Neural progenitor cell (in vitro differentiated cells): ENCODE measurements around the gene PSD2. TPM values are rescaled to one million over a fixed set of nuclear protein-coding genes. Genes with fewer than 3 reads are reported as not detected.

Experiments used
- DNase-seq: peaks from one replicate; pipeline ENCODE4 v3.0.0-alpha.2; 2016; ENCODE audit warnings: low spot score
- H2AFZ ChIP-seq: fragments of 200-600 bp; sonication (generic); replicated peaks from 2 replicates; pipeline ENCODE4 v1.6.1; 2016; ENCODE audit warnings: antibody characterized with exemption
- H3F3A ChIP-seq: fragments of 200-600 bp; sonication (generic); 2 replicates; pipeline ENCODE4 v1.6.1; 2016; ENCODE audit warnings: antibody characterized with exemption, low read depth
- H3K27ac ChIP-seq: fragments of 200-600 bp; sonication (generic); 2 replicates; pipeline ENCODE4 v1.5.1; 2016; ENCODE audit warnings: mild to moderate bottlenecking
- H3K27me3 ChIP-seq: fragments of 200-600 bp; sonication (generic); 2 replicates; pipeline ENCODE4 v1.6.1; 2016; ENCODE audit warnings: mild to moderate bottlenecking, moderate library complexity
- H3K36me3 ChIP-seq: fragments of 200-600 bp; sonication (generic); 2 replicates; pipeline ENCODE4 v1.5.1; 2016
- H3K4me1 ChIP-seq: fragments of 200-600 bp; sonication (generic); 2 replicates; pipeline ENCODE4 v1.6.1; 2016; ENCODE audit warnings: mixed run types
- H3K4me2 ChIP-seq: fragments of 200-600 bp; sonication (generic); 2 replicates; pipeline ENCODE4 v1.6.1; 2016
- H3K4me3 ChIP-seq: fragments of 200-600 bp; sonication (generic); 2 replicates; pipeline ENCODE4 v1.5.1; 2016
- H3K79me2 ChIP-seq: fragments of 200-600 bp; sonication (generic); 2 replicates; pipeline ENCODE4 v1.6.1; 2016; ENCODE audit warnings: low read depth
- H3K9ac ChIP-seq: fragments of 200-600 bp; sonication (generic); 2 replicates; pipeline ENCODE4 v1.6.1; 2016
- H3K9me3 ChIP-seq: fragments of 200-600 bp; sonication (generic); 2 replicates; pipeline ENCODE4 v1.5.1; 2016; ENCODE audit warnings: low read depth
- H4K20me1 ChIP-seq: fragments of 200-600 bp; sonication (generic); 2 replicates; pipeline ENCODE4 v1.6.1; 2016; ENCODE audit warnings: low read depth
- H3K27ac Mint-ChIP-seq: 3 replicates; pipeline ENCODE4 v1.8.0; 2021; ENCODE audit warnings: mixed read lengths
- H3K27me3 Mint-ChIP-seq: 2 replicates; pipeline ENCODE4 v1.8.0; 2022; ENCODE audit warnings: low read depth, mild to moderate bottlenecking, inconsistent platforms, moderate library complexity, mixed read lengths; ENCODE audit not compliant: insufficient read depth
- H3K36me3 Mint-ChIP-seq: 3 replicates; pipeline ENCODE4 v1.8.0; 2021; ENCODE audit warnings: mixed read lengths
- H3K4me1 Mint-ChIP-seq: 3 replicates; pipeline ENCODE4 v1.8.0; 2021; ENCODE audit warnings: mixed read lengths
- H3K4me3 Mint-ChIP-seq: 3 replicates; pipeline ENCODE4 v1.8.0; 2021; ENCODE audit warnings: mild to moderate bottlenecking, moderate library complexity, mixed read lengths
- H3K9me3 Mint-ChIP-seq: 3 replicates; pipeline ENCODE4 v1.8.0; 2020; ENCODE audit warnings: mixed read lengths
- EZH2 ChIP-seq: fragments of 200-600 bp; sonication (generic); IDR thresholded peaks from 2 replicates; pipeline ENCODE4 v1.6.1; 2017; ENCODE audit warnings: antibody characterized with exemption, mild to moderate bottlenecking, moderate library complexity
- EZH2phosphoT487 ChIP-seq: fragments of 200-600 bp; sonication (generic); IDR thresholded peaks from 2 replicates; pipeline ENCODE4 v1.6.1; 2017; ENCODE audit warnings: antibody characterized with exemption
- small RNA-seq: library from RNA; depleted of rRNA; stranded (forward); fragments of <200 nt; gene quantifications from one replicate; pipeline ENCODE3, GENCODE V24; 2015
- total RNA-seq: library from RNA; depleted of rRNA; stranded (reverse); fragments of >200 nt; gene quantifications from 2 replicates; pipeline ENCODE4 v1.2.3, GENCODE V29; 2015; ENCODE audit warnings: low replicate concordance
- TF ChIP-seq, protein P1 (sequence below): fragments of 200-600 bp; sonication (generic); IDR thresholded peaks from 2 replicates; pipeline ENCODE4 v1.5.1; 2017; ENCODE audit warnings: antibody characterized with exemption, mild to moderate bottlenecking

PSD2 gene
- total RNA-seq, 1 donor from 2014 or later: 0.09 TPM

DNA sequence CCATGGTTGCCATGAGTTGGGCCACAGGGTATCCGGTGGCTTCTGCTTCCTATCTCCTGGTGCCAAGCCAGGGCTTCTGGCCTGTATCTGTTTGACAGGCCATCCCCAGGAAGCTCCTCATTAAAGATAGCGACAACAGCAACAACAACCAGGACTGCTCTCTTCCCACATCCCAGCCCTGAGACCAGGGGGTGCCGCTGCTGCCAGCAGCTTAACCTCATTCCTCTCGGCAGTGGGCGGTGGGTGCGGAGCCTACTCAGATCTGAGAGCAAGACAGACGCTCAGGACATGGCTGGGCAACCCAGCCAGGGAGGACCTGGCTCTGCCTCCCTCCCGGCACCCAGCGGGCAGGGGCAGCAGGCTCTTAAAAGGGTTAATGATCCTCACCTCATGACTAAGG lies 98.3 kb downstream of the PSD2 start:
- Histone ChIP-seq H3K4me3 (no peak overlapping the region), H3K27ac (no peak overlapping the region)
- H3K4me3 Mint-ChIP-seq: no peak overlapping the region

More for the DNA sequence above, 98.3 kb downstream of the PSD2 start:
- TF ChIP-seq, protein P1, sequence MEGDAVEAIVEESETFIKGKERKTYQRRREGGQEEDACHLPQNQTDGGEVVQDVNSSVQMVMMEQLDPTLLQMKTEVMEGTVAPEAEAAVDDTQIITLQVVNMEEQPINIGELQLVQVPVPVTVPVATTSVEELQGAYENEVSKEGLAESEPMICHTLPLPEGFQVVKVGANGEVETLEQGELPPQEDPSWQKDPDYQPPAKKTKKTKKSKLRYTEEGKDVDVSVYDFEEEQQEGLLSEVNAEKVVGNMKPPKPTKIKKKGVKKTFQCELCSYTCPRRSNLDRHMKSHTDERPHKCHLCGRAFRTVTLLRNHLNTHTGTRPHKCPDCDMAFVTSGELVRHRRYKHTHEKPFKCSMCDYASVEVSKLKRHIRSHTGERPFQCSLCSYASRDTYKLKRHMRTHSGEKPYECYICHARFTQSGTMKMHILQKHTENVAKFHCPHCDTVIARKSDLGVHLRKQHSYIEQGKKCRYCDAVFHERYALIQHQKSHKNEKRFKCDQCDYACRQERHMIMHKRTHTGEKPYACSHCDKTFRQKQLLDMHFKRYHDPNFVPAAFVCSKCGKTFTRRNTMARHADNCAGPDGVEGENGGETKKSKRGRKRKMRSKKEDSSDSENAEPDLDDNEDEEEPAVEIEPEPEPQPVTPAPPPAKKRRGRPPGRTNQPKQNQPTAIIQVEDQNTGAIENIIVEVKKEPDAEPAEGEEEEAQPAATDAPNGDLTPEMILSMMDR: no peak
- TF ChIP-seq EZH2 (no peak), EZH2phosphoT487 (no peak)
- Mint-ChIP-seq H3K27me3 (peaks cover 6% of the 10 kb centered on the region), H3K4me1 (no peaks in the 10 kb centered on the region), H3K9me3 (no peaks in the 10 kb centered on the region), H3K36me3 (no peaks in the 10 kb centered on the region), H3K27ac (no peak overlapping the region)
- Histone ChIP-seq H4K20me1 (no peaks in the 10 kb centered on the region), H3K9me3 (no peaks in the 10 kb centered on the region), H3K9ac (no peak overlapping the region), H3K36me3 (no peaks in the 10 kb centered on the region), H2AFZ (no peak overlapping the region), H3K4me2 (no peak overlapping the region), H3K27me3 (peaks cover 26% of the 10 kb centered on the region), H3K4me1 (no peaks in the 10 kb centered on the region), H3F3A (no peaks in the 10 kb centered on the region), H3K79me2 (no peaks in the 10 kb centered on the region)
- DNase-seq: no peak

Small RNA genes lying within 50 kb of the gene (small RNA-seq; reads per million reads assigned to genes)
- not detected for gene AC008667.4

Other genes with a start within 250 kb of the PSD2 start
- gene UBE2D2, start 234.5 kb upstream of the PSD2 start, total RNA-seq: 131 and 141 TPM in 2 replicates
- 17.2 and 25.6 TPM in 2 replicates for gene CXXC5, start 147.5 kb upstream of the PSD2 start, total RNA-seq
- gene NRG2, start 247.5 kb downstream of the PSD2 start, total RNA-seq: 0.13 and 0.62 TPM in 2 replicates